ACC112 (cell line): Measurements from ENCODE around the gene ZCWPW1.
"Not testable (repeated sequence)": the region's sequence is repeated elsewhere in the genome, so short reads cannot be mapped to it uniquely, and the experiment has no call there.

Experiments
- H2AFZ ChIP-seq: fragments of 200-600 bp; sonication (generic); one replicate; pipeline ENCODE4 v1.6.0; 2017; ENCODE audit warnings: antibody characterized with exemption, low read length; ENCODE audit not compliant: unreplicated experiment
- H3K27ac ChIP-seq: fragments of 200-600 bp; sonication (generic); 2 replicates; pipeline ENCODE4 v1.5.1; 2014; ENCODE audit warnings: low read depth, mild to moderate bottlenecking, antibody characterized with exemption, low read length, moderate library complexity
- H3K27me3 ChIP-seq: fragments of 200-600 bp; sonication (generic); 2 replicates; pipeline ENCODE4 v1.6.1; 2014; ENCODE audit warnings: mild to moderate bottlenecking, antibody characterized with exemption, low read length, moderate library complexity, mixed read lengths; ENCODE audit not compliant: insufficient read depth
- H3K36me3 ChIP-seq: fragments of 200-600 bp; sonication (generic); 2 replicates; pipeline ENCODE4 v1.6.1; 2016; ENCODE audit warnings: mild to moderate bottlenecking, antibody characterized with exemption, low read length, moderate library complexity, mixed read lengths; ENCODE audit not compliant: insufficient read depth
- H3K4me1 ChIP-seq: fragments of 200-600 bp; sonication (generic); one replicate; pipeline ENCODE4 v1.6.1; 2016; ENCODE audit warnings: low read length, mixed read lengths; ENCODE audit not compliant: insufficient read depth, unreplicated experiment, control insufficient read depth
- H3K4me3 ChIP-seq: fragments of 200-600 bp; sonication (generic); 2 replicates; pipeline ENCODE4 v1.5.1; 2014; ENCODE audit warnings: mild to moderate bottlenecking, low read depth, low read length
- H3K79me2 ChIP-seq: fragments of 200-600 bp; sonication (generic); one replicate; pipeline ENCODE4 v1.6.0; 2016; ENCODE audit warnings: low read length; ENCODE audit not compliant: control insufficient read depth, unreplicated experiment, insufficient read depth

ZCWPW1 gene

GRCh38 chr7:100371561-100372171, 56.8 kb downstream of the ZCWPW1 start:
- H2AFZ ChIP-seq = no peak overlapping the region
- no peak overlapping the region for H3K27ac ChIP-seq
- no peaks in the 10 kb centered on the region for H3K27me3 ChIP-seq
- H3K4me1 ChIP-seq = peaks cover 17% of the 10 kb centered on the region
- no peaks in the 10 kb centered on the region for H3K79me2 ChIP-seq
- no peak overlapping the region for H3K4me3 ChIP-seq
- H3K36me3 ChIP-seq = no peaks in the 10 kb centered on the region

- Histone ChIP-seq H3K79me2 (no peaks in the 10 kb centered on the region), H2AFZ (no peak overlapping the region), H3K27me3 (no peaks in the 10 kb centered on the region), H3K4me1 (peaks cover 17% of the 10 kb centered on the region), H3K27ac (no peak overlapping the region), H3K36me3 (no peaks in the 10 kb centered on the region), H3K4me3 (no peak overlapping the region)
Measured at GRCh38 chr7:100370746-100371145, 57.8 kb downstream of the ZCWPW1 start.

DNA sequence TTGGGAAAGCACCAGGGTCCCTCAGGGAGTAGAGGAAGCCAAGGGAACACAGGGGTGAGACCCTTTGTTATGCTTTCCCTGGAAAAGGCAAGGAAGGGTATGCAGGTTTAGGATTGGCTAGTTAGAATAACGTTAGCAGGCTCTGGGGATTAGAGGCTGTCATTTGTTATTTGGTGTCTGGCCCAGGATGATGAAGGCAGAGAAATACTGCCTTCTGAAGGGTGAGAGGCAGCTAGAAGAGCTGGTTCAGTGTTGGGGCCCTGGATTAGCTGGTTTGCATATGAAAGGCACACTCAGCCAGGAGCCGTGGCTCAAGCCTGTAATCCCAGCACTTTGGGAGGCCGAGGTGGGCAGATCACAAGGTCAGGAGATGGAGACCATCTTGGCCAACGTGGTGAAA, 58.2 kb downstream of the ZCWPW1 start:
- H3K79me2 ChIP-seq = no peaks in the 10 kb centered on the region
- no peaks in the 10 kb centered on the region for H3K27me3 ChIP-seq
- H3K27ac ChIP-seq = no peak overlapping the region
- peaks cover 17% of the 10 kb centered on the region for H3K4me1 ChIP-seq
- H2AFZ ChIP-seq = no peak overlapping the region
- no peaks in the 10 kb centered on the region for H3K36me3 ChIP-seq
- no peak overlapping the region for H3K4me3 ChIP-seq

DNA sequence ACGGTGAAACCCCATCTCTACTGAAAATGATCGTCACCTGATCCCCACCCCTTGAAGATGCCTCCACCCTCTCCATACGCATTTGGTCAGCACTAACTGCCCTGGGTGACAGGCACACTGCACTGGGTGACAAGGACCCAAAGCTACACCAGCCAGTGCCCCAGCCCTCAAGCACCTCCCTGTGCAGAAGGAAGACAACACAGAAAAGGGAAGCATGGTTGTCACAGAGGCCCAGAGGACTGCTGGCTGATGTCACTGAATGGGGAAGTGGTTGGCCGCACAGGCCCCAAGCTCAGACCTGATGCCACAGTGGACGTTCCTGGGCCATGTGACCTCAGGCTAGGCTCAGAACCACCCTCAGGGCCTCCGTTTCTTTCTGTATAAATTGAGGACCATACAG, 59.4 kb downstream of the ZCWPW1 start:
- Histone ChIP-seq H3K27ac (no peak overlapping the region), H3K79me2 (no peaks in the 10 kb centered on the region), H3K27me3 (no peaks in the 10 kb centered on the region), H3K4me1 (peaks cover 17% of the 10 kb centered on the region), H2AFZ (no peak overlapping the region), H3K4me3 (no peak overlapping the region), H3K36me3 (no peaks in the 10 kb centered on the region)

DNA sequence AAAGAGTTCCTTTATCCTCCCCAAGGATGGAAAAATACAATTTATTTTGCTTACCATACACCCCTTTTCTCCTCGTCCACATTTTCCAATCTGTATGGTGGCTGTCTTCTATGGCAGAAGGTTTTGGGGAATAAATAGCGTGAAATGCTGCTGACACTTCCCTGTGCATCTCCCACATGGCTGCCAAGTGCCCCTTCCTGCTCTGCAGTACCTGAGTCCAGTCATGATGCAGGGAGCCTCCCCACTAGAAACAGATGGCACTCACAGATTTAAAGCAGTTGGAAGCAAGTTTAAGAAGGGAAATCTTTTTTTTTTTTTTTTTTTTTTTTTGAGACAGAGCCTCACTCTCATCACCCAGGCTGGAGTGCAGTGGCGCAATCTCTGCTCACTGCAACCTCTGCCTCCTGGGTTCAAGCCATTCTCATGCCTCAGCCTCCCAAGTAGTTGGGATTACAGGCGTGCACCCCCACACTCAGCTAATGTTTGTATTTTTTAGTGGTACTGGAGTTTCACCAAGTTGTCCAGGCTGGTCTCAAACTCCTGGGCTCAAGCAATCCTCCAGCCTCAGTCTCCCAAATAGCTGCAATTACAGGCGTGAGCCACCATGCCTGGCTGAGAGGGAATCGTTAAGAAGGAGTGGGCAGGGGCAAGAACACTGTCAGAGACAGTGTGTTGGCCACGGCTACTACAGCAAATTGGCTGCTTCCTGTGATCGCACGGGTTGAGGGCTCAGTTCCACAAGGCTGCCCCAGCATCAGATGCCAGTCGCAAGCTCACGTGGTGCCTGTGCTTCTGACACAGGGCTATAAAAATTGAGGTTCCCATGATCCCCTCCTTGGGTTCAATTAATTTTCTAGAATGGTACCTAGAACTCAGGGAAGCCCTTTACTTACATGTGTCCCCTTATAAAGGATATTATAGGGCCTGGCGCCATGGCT, 60.6 kb downstream of the ZCWPW1 start:
- no peaks in the 10 kb centered on the region for H3K27me3 ChIP-seq
- H2AFZ ChIP-seq = no peak overlapping the region
- 0 out of 2 replicates have a peak, but pooled peaks cover 6% of the 10 kb centered on the region for H3K36me3 ChIP-seq
- H3K4me3 ChIP-seq = no peak overlapping the region
- peaks cover 13% of the 10 kb centered on the region for H3K4me1 ChIP-seq
- no peaks in the 10 kb centered on the region for H3K79me2 ChIP-seq
- no peak overlapping the region for H3K27ac ChIP-seq

DNA sequence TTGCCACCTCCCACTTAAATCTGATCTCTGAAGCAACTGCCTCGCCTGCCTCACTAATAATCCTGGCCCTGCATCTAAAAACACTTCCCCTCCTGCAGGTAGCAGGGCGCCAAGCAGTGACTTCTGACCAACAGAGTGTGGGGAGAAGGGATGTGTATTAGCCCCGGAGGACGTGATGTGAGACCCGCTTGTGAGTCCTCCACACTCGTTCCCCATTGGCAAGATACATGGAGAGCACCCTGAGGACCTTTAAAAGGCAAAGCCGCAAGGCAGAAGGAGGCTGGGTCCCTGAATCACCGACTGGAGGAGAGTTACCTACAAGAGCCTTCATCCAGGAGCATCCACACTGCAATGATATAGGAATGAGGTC, 61.3 kb downstream of the ZCWPW1 start:
- H3K36me3 ChIP-seq = 0 out of 2 replicates have a peak, but pooled peaks cover 6% of the 10 kb centered on the region
- H3K27me3 ChIP-seq = no peaks in the 10 kb centered on the region
- no peak overlapping the region for H2AFZ ChIP-seq
- H3K4me3 ChIP-seq = no peak overlapping the region
- no peak overlapping the region for H3K27ac ChIP-seq
- no peaks in the 10 kb centered on the region for H3K79me2 ChIP-seq
- peaks cover 6% of the 10 kb centered on the region for H3K4me1 ChIP-seq

DNA sequence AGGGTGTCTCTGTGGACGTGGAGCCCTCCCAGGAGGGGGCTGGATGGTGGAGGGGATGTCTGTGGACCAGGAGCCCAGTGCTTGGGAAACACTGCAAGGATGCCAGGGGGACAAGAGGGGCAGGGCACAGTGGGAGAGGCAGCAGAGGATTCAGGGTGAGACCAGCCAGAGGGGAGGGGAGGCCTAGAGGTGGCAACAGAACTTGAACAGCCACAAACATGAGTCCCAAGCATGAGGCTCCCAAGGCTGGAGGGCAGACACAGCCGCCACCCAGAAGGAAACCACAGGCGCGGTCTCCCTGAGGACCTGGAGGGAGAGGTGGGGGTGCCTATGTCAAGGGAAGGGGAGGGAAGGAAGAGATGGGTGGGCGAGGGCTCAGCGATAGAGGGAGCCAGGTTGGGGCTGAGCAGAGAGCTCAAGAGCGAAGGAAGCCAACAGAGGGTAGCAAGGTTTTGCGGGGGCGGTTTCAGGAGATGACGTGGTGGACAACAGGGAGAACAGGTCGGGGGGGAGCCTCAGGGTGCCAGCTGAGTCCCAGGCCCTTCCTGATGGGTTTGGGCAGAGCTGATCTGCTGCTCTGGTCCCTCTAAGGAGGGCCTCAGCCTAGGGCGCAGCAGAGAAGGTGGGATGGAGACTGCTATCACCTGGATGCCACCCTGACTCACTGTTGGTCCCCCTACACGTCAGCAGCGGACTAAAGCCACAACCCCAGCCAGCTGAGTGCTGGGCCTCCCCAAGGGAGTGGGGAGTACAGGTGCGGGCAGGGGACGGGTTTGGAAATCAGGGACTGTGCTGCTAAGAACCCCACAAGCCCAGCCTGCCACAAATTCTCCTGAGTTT, 61.9 kb downstream of the ZCWPW1 start:
- Histone ChIP-seq H3K4me1 (no peaks in the 10 kb centered on the region), H3K27me3 (no peaks in the 10 kb centered on the region), H2AFZ (no peak overlapping the region), H3K27ac (no peak overlapping the region), H3K4me3 (no peak overlapping the region), H3K36me3 (peaks cover 9% of the 10 kb centered on the region; the same call in 1 of the 2 replicates), H3K79me2 (no peaks in the 10 kb centered on the region)

- H3K36me3 ChIP-seq = not testable (repeated sequence)
Measured at GRCh38 chr7:100365998-100366367, 62.5 kb downstream of the ZCWPW1 start.

GRCh38 chr7:100364480-100364879, 64.0 kb downstream of the ZCWPW1 start:
- Histone ChIP-seq H3K36me3 (peaks cover 9% of the 10 kb centered on the region; the same call in 1 of the 2 replicates), H3K79me2 (no peaks in the 10 kb centered on the region), H2AFZ (no peak overlapping the region), H3K27ac (no peak overlapping the region), H3K27me3 (no peaks in the 10 kb centered on the region), H3K4me1 (no peaks in the 10 kb centered on the region), H3K4me3 (no peak overlapping the region)

More at GRCh38 chr7:100365998-100366367, 62.5 kb downstream of the ZCWPW1 start:
- H3K27me3 ChIP-seq, H3K79me2 ChIP-seq, H3K4me3 ChIP-seq, H3K27ac ChIP-seq, H3K4me1 ChIP-seq, H2AFZ ChIP-seq: not testable (repeated sequence)

- not testable (repeated sequence) for H3K79me2 ChIP-seq, H3K4me1 ChIP-seq, H3K36me3 ChIP-seq, H3K27me3 ChIP-seq, H3K27ac ChIP-seq, H2AFZ ChIP-seq, H3K4me3 ChIP-seq
Measured at GRCh38 chr7:100363797-100364196, 64.7 kb downstream of the ZCWPW1 start.
